HepG2 (cell line): Measurements from ENCODE around the gene ZMYND10. TPM values are rescaled to one million over a fixed set of nuclear protein-coding genes. Genes with fewer than 3 reads are reported as not detected.

Experiments used
- AGO1 ChIP-seq: fragments of 200-400 bp; formaldehyde crosslinking; IDR thresholded peaks from 2 replicates; pipeline ENCODE4 v1.6.1; 2017; ENCODE audit warnings: mild to moderate bottlenecking, low read depth, low read length, moderate library complexity; ENCODE audit not compliant: poor library complexity, severe bottlenecking
- AHR ChIP-seq: IDR thresholded peaks from 2 replicates; pipeline ENCODE4 v1.6.1; 2018; ENCODE audit warnings: missing genetic modification reagents, missing compliant biosample characterization
- FOXA1 ChIP-seq, 2 experiments: fragments of 450-650 bp in 1 of 2; sonication (generic) in 1 of 2; formaldehyde crosslinking in 1 of 2; IDR thresholded peaks; 2 replicates each; pipeline versions ENCODE4 v1.4.0 to v1.6.1; 2016 to 2020; ENCODE audit warnings: missing genetic modification reagents in 1 of 2
- HCFC1 ChIP-seq: fragments of 150-350 bp; IDR thresholded peaks from 2 replicates; pipeline ENCODE4 v1.6.1; 2014; ENCODE audit warnings: low read depth, low read length
- HIVEP1 ChIP-seq: sonication (generic); formaldehyde crosslinking; IDR thresholded peaks from 2 replicates; pipeline ENCODE4 v1.4.0; 2020; ENCODE audit warnings: mild to moderate bottlenecking, missing genetic modification reagents
- IKZF4 ChIP-seq: sonication (generic); formaldehyde crosslinking; IDR thresholded peaks from 2 replicates; pipeline ENCODE4 v1.5.1; 2020; ENCODE audit warnings: borderline replicate concordance, mild to moderate bottlenecking, low read depth, missing genetic modification reagents; ENCODE audit errors: not compliant biosample characterization
- IRF9 ChIP-seq: sonication (generic); formaldehyde crosslinking; IDR thresholded peaks from 2 replicates; pipeline ENCODE4 v1.8.0; 2022; ENCODE audit warnings: missing genetic modification reagents, mild to moderate bottlenecking, borderline replicate concordance
- KDM3A ChIP-seq: IDR thresholded peaks from 2 replicates; pipeline ENCODE4 v1.6.1; 2018; ENCODE audit warnings: low read depth, missing compliant biosample characterization
- MEIS2 ChIP-seq: sonication (generic); formaldehyde crosslinking; IDR thresholded peaks from 2 replicates; pipeline ENCODE4 v1.9.0; 2021; ENCODE audit warnings: mild to moderate bottlenecking, missing genetic modification reagents
- MTA1 ChIP-seq: sonication (generic); formaldehyde crosslinking; IDR thresholded peaks from 2 replicates; pipeline ENCODE4 v1.4.0; 2020; ENCODE audit warnings: missing genetic modification reagents, mild to moderate bottlenecking, borderline replicate concordance
- ZGPAT ChIP-seq: IDR thresholded peaks from 2 replicates; pipeline ENCODE4 v1.6.1; 2016; ENCODE audit warnings: mild to moderate bottlenecking
- ZNF12 ChIP-seq: sonication (generic); formaldehyde crosslinking; IDR thresholded peaks from 2 replicates; pipeline ENCODE4 v1.5.0; 2020; ENCODE audit warnings: missing genetic modification reagents
- ZNF30 ChIP-seq: sonication (generic); formaldehyde crosslinking; IDR thresholded peaks from 2 replicates; pipeline ENCODE4 v1.5.0; 2020; ENCODE audit warnings: mild to moderate bottlenecking, missing genetic modification reagents
- ZNF382 ChIP-seq: sonication (generic); formaldehyde crosslinking; IDR thresholded peaks from 2 replicates; pipeline ENCODE4 v1.5.0; 2020; ENCODE audit warnings: missing genetic modification reagents, mild to moderate bottlenecking, borderline replicate concordance
- ZNF468 ChIP-seq: sonication (generic); formaldehyde crosslinking; IDR thresholded peaks from 2 replicates; pipeline ENCODE4 v1.8.0; 2022; ENCODE audit warnings: mild to moderate bottlenecking, moderate library complexity, missing genetic modification reagents
- ZNF557 ChIP-seq: sonication (generic); formaldehyde crosslinking; IDR thresholded peaks from 2 replicates; pipeline ENCODE4 v1.4.0; 2020; ENCODE audit warnings: missing genetic modification reagents
- ZNF558 ChIP-seq: sonication (generic); formaldehyde crosslinking; IDR thresholded peaks from 2 replicates; pipeline ENCODE4 v1.9.0; 2022; ENCODE audit warnings: mild to moderate bottlenecking, missing genetic modification reagents, borderline replicate concordance
- ZNF598 ChIP-seq: sonication (generic); formaldehyde crosslinking; IDR thresholded peaks from 2 replicates; pipeline ENCODE4 v1.5.1; 2020; ENCODE audit warnings: mild to moderate bottlenecking, missing genetic modification reagents, borderline replicate concordance
- polyA plus RNA-seq, 8 experiments: library from polyadenylated mRNA; depleted of rRNA in 3 of 8; stranded (reverse) in 7 of 8; unstranded in 1 of 8; fragments of >200 nt; fragmentation: Illumina TruSeq in 4 of 8; extraction: Trizol in 4 of 8; gene quantifications; 2 replicates each; pipeline versions ENCODE4 v1.2.1 to v1.2.3, GENCODE V29; 2011 to 2016; ENCODE audit warnings: low read depth in 4 of 8, missing spikeins in 1 of 8, mixed read lengths in 1 of 8; ENCODE audit not compliant: insufficient read depth in 1 of 8
- total RNA-seq, 5 experiments: library from RNA; depleted of rRNA; stranded (reverse); fragments of >200 nt; fragmentation: Illumina TruSeq; extraction: Trizol; gene quantifications; 2 replicates each; pipeline ENCODE4 v1.2.3, GENCODE V29; 2016; ENCODE audit warnings: low read depth in 1 of 5
- TF ChIP-seq, protein P1 (sequence below): sonication (generic); formaldehyde crosslinking; IDR thresholded peaks from 2 replicates; pipeline ENCODE4 v1.4.0; 2020; ENCODE audit warnings: missing genetic modification reagents, borderline replicate concordance
- TF ChIP-seq, protein P2 (sequence below): sonication (generic); formaldehyde crosslinking; IDR thresholded peaks from 2 replicates; pipeline ENCODE4 v1.5.0; 2020; ENCODE audit warnings: missing genetic modification reagents
- TF ChIP-seq, protein P3 (sequence below): sonication (generic); formaldehyde crosslinking; IDR thresholded peaks from 2 replicates; pipeline ENCODE4 v1.4.0; 2020; ENCODE audit warnings: missing genetic modification reagents

The ZMYND10 gene
- total and polyA plus RNA-seq, 2 of the 13 experiments (the other 11 are each of a cell fraction or from before 2014, with no cell fraction given), result 0.60 to 0.74 TPM

DNA sequence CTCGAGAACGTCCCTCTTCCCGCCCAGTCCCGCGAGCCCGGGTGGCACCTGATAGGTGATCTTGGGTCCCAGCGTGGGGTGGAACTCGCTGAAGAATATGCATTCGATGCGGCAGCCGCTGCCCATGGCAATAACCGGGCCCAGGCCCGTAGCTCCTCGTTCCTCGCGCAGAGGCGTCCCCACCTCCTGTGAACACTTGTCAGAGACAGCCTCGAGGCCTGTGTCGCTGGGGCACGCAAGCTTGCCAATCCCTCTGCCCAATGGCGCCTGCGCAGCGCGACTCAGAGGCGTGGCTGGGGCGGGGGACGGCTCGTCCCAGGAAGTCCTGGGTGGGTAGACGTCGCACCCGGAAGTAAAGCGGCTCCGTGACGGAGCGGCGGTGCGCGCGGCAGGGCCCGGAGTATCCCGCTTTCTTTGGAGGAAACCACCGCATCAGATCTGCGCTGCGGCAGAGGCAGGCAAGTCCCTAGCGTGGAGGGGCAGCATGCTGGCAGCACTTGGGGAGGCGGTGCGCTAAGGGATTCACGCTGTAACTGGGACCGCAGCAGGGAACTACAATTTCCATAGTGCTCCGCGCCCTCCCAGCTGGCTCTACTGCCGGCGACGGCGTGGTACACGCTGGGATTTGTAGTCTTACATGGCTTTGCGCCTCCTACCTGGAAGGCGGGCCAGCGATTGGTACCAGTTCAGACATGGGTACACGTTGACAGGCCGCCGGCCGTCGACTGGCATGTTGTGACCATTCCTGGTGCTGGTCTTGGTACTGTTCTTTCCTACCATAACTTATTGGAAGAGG is 5.2 kb upstream of the ZMYND10 start, which contains the start of the genes CYB561D2 and NPRL2 (continued):
- TF ChIP-seq, protein P1, sequence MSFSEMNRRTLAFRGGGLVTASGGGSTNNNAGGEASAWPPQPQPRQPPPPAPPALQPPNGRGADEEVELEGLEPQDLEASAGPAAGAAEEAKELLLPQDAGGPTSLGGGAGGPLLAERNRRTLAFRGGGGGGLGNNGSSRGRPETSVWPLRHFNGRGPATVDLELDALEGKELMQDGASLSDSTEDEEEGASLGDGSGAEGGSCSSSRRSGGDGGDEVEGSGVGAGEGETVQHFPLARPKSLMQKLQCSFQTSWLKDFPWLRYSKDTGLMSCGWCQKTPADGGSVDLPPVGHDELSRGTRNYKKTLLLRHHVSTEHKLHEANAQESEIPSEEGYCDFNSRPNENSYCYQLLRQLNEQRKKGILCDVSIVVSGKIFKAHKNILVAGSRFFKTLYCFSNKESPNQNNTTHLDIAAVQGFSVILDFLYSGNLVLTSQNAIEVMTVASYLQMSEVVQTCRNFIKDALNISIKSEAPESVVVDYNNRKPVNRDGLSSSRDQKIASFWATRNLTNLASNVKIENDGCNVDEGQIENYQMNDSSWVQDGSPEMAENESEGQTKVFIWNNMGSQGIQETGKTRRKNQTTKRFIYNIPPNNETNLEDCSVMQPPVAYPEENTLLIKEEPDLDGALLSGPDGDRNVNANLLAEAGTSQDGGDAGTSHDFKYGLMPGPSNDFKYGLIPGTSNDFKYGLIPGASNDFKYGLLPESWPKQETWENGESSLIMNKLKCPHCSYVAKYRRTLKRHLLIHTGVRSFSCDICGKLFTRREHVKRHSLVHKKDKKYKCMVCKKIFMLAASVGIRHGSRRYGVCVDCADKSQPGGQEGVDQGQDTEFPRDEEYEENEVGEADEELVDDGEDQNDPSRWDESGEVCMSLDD, result peak; percentile 79
- TF ChIP-seq AGO1 (peak; percentile 51), ZNF558 (CRISPR knock-in tag) (peak; percentile 97), MTA1 (CRISPR knock-in tag) (no peak; the same call in 1 of the 2 replicates), ZNF468 (no peak), ZNF382 (CRISPR knock-in tag) (no peak), ZGPAT (CRISPR knock-in tag) (peak; percentile 92), AHR (CRISPR knock-in tag) (peak; percentile 97), HCFC1 (peak; percentile 98), ZNF598 (CRISPR knock-in tag) (peak; percentile 55; the same call in 1 of the 2 replicates), KDM3A (CRISPR knock-in tag) (peak; percentile 63), HIVEP1 (peak; percentile 97), ZNF12 (0 out of 2 replicates have a peak, but pooled peaks have one; percentile 64), ZNF30 (CRISPR knock-in tag) (peak; percentile 97), FOXA1 (IDR thresholded peaks at IDR 0.05) (no peak), FOXA1 (CRISPR knock-in tag; IDR thresholded peaks at IDR 0.05) (no peak), MEIS2 (CRISPR knock-in tag) (peak; percentile 79), IRF9 (peak; percentile 90), IKZF4 (CRISPR knock-in tag) (peak; percentile 96), ZNF557 (no peak)
- TF ChIP-seq, protein P2, sequence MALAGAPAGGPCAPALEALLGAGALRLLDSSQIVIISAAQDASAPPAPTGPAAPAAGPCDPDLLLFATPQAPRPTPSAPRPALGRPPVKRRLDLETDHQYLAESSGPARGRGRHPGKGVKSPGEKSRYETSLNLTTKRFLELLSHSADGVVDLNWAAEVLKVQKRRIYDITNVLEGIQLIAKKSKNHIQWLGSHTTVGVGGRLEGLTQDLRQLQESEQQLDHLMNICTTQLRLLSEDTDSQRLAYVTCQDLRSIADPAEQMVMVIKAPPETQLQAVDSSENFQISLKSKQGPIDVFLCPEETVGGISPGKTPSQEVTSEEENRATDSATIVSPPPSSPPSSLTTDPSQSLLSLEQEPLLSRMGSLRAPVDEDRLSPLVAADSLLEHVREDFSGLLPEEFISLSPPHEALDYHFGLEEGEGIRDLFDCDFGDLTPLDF (CRISPR knock-in tag), result peak; percentile 66
- TF ChIP-seq, protein P3, sequence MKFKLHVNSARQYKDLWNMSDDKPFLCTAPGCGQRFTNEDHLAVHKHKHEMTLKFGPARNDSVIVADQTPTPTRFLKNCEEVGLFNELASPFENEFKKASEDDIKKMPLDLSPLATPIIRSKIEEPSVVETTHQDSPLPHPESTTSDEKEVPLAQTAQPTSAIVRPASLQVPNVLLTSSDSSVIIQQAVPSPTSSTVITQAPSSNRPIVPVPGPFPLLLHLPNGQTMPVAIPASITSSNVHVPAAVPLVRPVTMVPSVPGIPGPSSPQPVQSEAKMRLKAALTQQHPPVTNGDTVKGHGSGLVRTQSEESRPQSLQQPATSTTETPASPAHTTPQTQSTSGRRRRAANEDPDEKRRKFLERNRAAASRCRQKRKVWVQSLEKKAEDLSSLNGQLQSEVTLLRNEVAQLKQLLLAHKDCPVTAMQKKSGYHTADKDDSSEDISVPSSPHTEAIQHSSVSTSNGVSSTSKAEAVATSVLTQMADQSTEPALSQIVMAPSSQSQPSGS (CRISPR knock-in tag), result peak; percentile 58; the same call in 1 of the 2 replicates
